Heart right ventricle (tissue), 16 donors: Measurements from ENCODE around the gene IGSF21. TPM values are rescaled to one million over a fixed set of nuclear protein-coding genes. Genes with fewer than 3 reads are reported as not detected.

Experiments used
- ATAC-seq, 8 donors: fragments of 200-7000 bp; cut with Tn5 transposase; one replicate each; pipeline ENCODE4 v1.9.1; 2020; ENCODE audit warnings: mild to moderate bottlenecking in 8 of 8, moderate library complexity in 8 of 8, moderate number of reproducible peaks in 1 of 8
- DNase-seq, 2 donors: peaks; one replicate each; pipeline ENCODE4 v3.0.0-alpha.2; 2020
- H3K27ac ChIP-seq, 10 donors: fragments of 200-600 bp; sonication (generic) in 2 of 10; one replicate each; pipeline versions ENCODE4 v1.5.0 to v1.8.0; 2020 to 2022; ENCODE audit warnings: mild to moderate bottlenecking in 3 of 10
- H3K27me3 ChIP-seq, 7 donors: fragments of 200-600 bp; one replicate each; pipeline ENCODE4 v1.8.0; 2021 to 2022; ENCODE audit warnings: mild to moderate bottlenecking in 2 of 7
- H3K36me3 ChIP-seq, 9 donors: fragments of 200-600 bp; sonication (generic) in 1 of 9; one replicate each; pipeline versions ENCODE4 v1.5.0 to v1.8.0; 2020 to 2022; ENCODE audit warnings: mild to moderate bottlenecking in 2 of 9
- H3K4me1 ChIP-seq, 9 donors: fragments of 200-600 bp; sonication (generic) in 1 of 9; one replicate each; pipeline versions ENCODE4 v1.5.0 to v1.8.0; 2020 to 2022; ENCODE audit warnings: mild to moderate bottlenecking in 4 of 9
- H3K4me3 ChIP-seq, 10 donors: fragments of 200-600 bp; sonication (generic) in 2 of 10; one replicate each; pipeline versions ENCODE4 v1.5.0 to v1.8.0; 2020 to 2022; ENCODE audit warnings: mild to moderate bottlenecking in 7 of 10, moderate library complexity in 2 of 10
- H3K9me3 ChIP-seq, 11 donors: fragments of 200-600 bp in 10 of 11; sonication (generic) in 2 of 11; one replicate each; pipeline versions ENCODE4 v1.5.0 to v1.8.0; 2013 to 2022; ENCODE audit warnings: mild to moderate bottlenecking in 2 of 11, control low read depth in 1 of 11, moderate library complexity in 1 of 11
- CTCF ChIP-seq, 9 donors: fragments of 200-600 bp; sonication (generic) in 2 of 9; IDR thresholded peaks; one replicate each; pipeline versions ENCODE4 v1.5.0 to v1.8.0; 2021 to 2022; ENCODE audit warnings: antibody characterized with exemption in 9 of 9, mild to moderate bottlenecking in 5 of 9, moderate library complexity in 1 of 9
- WGBS, 2 donors: extraction: QIAGEN DNeasy Blood & Tissue Kit; methylation state at CpG; one replicate each; pipeline ENCODE4 v1.1.7; 2013; ENCODE audit warnings: inconsistent platforms in 1 of 2; 5-methylcytosine and 5-hydroxymethylcytosine counted together
- intact Hi-C, 10 donors: fragments of 100-400 bp; cut with DNase I; formaldehyde crosslinking; loops; one replicate each; pipeline versions ENCODE4 v1.11.1 to v1.14.2; 2022
- polyA plus RNA-seq, 2 donors: library from polyadenylated mRNA; stranded (reverse); fragments of 200-250 nt; gene quantifications; one replicate each; pipeline ENCODE4 v1.2.3, GENCODE V29; 2013
- total RNA-seq, 10 donors: library from RNA; stranded (reverse); fragmentation: NEBNext Ultra II Directional in 3 of 10; extraction: Animal tissue kit (Norgen Biotek cat#: 25700) in 3 of 10; gene quantifications; one replicate each; pipeline versions ENCODE4 v1.2.1 to v1.2.4, GENCODE V29; 2021 to 2023
- donor health status: Arrhythmogenic right ventricular cardiomyopathy.
- donor health status: ischemic (EF 13 %, LVEDD 7.1; RV severe dilation, severe dysfunction).
- donor health status: healthy with polysubstance abuse.
- donor health status: DM: no; HTN: yes; CAD: no.
- donor health status: DM: no; HTN: no; CAD: no.
- donor health status: ischemic (EF 25% LVEDD 6.9; RV normal size, moderate dysfunction).
- donor health status: ischemic (EF 25% LVEDD 5.7; RV mildly dilated, moderate dysfunction).
- donor health status: healthy.
- donor health status: DM: yes; HTN: yes; CAD: no.
- donor health status: Ischemic cardiomyopathy.
- donor health status: ischemic (EF 35%, LVEDD 5.7; RV mildly dilated, moderate dysfunction).
- donor health status: nonischemic (EF 11% LVEDD 7.7; RV severe dilation, severe dysfunction).
- donor health status: DM: yes; HTN: yes; CAD: no.
- donor health status: PGD.
- donor health status: ischemic (EF 29% LVEDD 5.4; RV normal size, mild dysfunction).
- donor health status: nonischemic (EF 23%, LVEDD 6.1; RV moderate dilation, normal function).

Gene IGSF21
- total and polyA plus RNA-seq, 12 donors, result 0.13 to 1.6 (median 0.51) TPM; not detected in 1

- Histone ChIP-seq H3K27ac (no peak overlapping the region), H3K27me3 (peaks cover 0 to 60% (median 37%) of the 10 kb centered on the region in 7 donors), H3K4me3 (no peak overlapping the region), H3K36me3 (no peaks in the 10 kb centered on the region), H3K4me1 (no peaks in the 10 kb centered on the region), H3K9me3 (peaks cover 0 to 17% (median 6%) of the 10 kb centered on the region in 11 donors)
- intact Hi-C loops, result no loop called here
- DNase-seq, result no peak
- ATAC-seq, result no peak
- WGBS, 2 donors, result 56 to 66% methylated on average over 1 of the region's 1 CpG
- TF ChIP-seq CTCF (IDR thresholded peaks at IDR 0.05), result no peak
Measured at GRCh38 chr1:18204575-18204974, 97.0 kb downstream of the IGSF21 start.

GRCh38 chr1:18205319-18205718, 97.7 kb downstream of the IGSF21 start:
- WGBS, 2 donors, result 23 to 32% methylated on average over 7 of the region's 7 CpGs
- Histone ChIP-seq H3K4me3 (no peak overlapping the region), H3K27me3 (peaks cover 0 to 53% (median 29%) of the 10 kb centered on the region in 7 donors), H3K4me1 (no peaks in the 10 kb centered on the region), H3K9me3 (peaks cover 0 to 17% (median 6%) of the 10 kb centered on the region in 11 donors), H3K27ac (no peak overlapping the region), H3K36me3 (no peaks in the 10 kb centered on the region)
- ATAC-seq (no peak), DNase-seq (no peak)
- intact Hi-C loops, result no loop called here
- TF ChIP-seq CTCF (IDR thresholded peaks at IDR 0.05), result no peak

- no peak for DNase-seq
- intact Hi-C loops, result no loop called here
- no peak overlapping the region for H3K4me3 ChIP-seq
- peaks cover 0 to 11% (median 3%) of the 10 kb centered on the region in 11 donors for H3K9me3 ChIP-seq
- no peaks in the 10 kb centered on the region for H3K4me1 ChIP-seq
- no peak for TF ChIP-seq CTCF (IDR thresholded peaks at IDR 0.05)
- no peaks in the 10 kb centered on the region for H3K36me3 ChIP-seq
- peaks cover 0 to 29% (median 8%) of the 10 kb centered on the region in 7 donors for H3K27me3 ChIP-seq
- ATAC-seq, result peak in 1 of 8 donors; percentile 29
- 70 to 71% methylated on average over 8 of the region's 8 CpGs for WGBS, 2 donors
- H3K27ac ChIP-seq, result no peak overlapping the region
Measured at GRCh38 chr1:18211764-18212163, 104.2 kb downstream of the IGSF21 start.

GRCh38 chr1:18217398-18218043, 109.9 kb downstream of the IGSF21 start:
- WGBS, 2 donors, result 59 to 62% methylated on average over 4 of the region's 4 CpGs
- Histone ChIP-seq H3K27me3 (peaks cover 0 to 40% (median 11%) of the 10 kb centered on the region in 7 donors), H3K36me3 (no peaks in the 10 kb centered on the region), H3K9me3 (peaks cover 0 to 21% (median 4%) of the 10 kb centered on the region in 11 donors), H3K4me1 (no peaks in the 10 kb centered on the region), H3K27ac (no peak overlapping the region), H3K4me3 (no peak overlapping the region)
- ATAC-seq (no peak), DNase-seq (no peak)
- peak in 4 of 9 donors; percentile 10 to 40 (median 18) for TF ChIP-seq CTCF (IDR thresholded peaks at IDR 0.05)
- intact Hi-C loops, result no loop called here
